ENCODE results near the gene DMXL1.

The DMXL1 gene

GRCh38 chr5:119270960-119271757 is 200.3 kb downstream of the DMXL1 start:
- no peak for ATAC-seq
- TF ChIP-seq TCF4 (CRISPR knock-in tag; IDR thresholded peaks at IDR 0.05; ENCODE audit: borderline replicate concordance) (no peak), ZFP3 (CRISPR knock-in tag; IDR thresholded peaks at IDR 0.05) (no peak), ESRRG (CRISPR knock-in tag; IDR thresholded peaks at IDR 0.05) (no peak), POU6F1 (CRISPR knock-in tag; IDR thresholded peaks at IDR 0.05; ENCODE audit: borderline replicate concordance, low read depth) (no peak), ZNF565 (CRISPR knock-in tag; conservative IDR thresholded peaks at IDR 0.05; ENCODE audit: low read depth) (no peak), RARB (CRISPR knock-in tag; IDR thresholded peaks at IDR 0.05) (no peak), PPARA (CRISPR knock-in tag; IDR thresholded peaks at IDR 0.05; ENCODE audit: borderline replicate concordance) (no peak), TOX (CRISPR knock-in tag; IDR thresholded peaks at IDR 0.05; ENCODE audit: borderline replicate concordance) (no peak), ZC3H10 (CRISPR knock-in tag; IDR thresholded peaks at IDR 0.05) (no peak), ZNF8 (CRISPR knock-in tag; IDR thresholded peaks at IDR 0.05) (no peak), CREB5 (CRISPR knock-in tag; IDR thresholded peaks at IDR 0.05; ENCODE audit: low read depth) (no peak), ZNF70 (CRISPR knock-in tag; IDR thresholded peaks at IDR 0.05) (no peak), CSDC2 (CRISPR knock-in tag; IDR thresholded peaks at IDR 0.05) (no peak), OSR1 (CRISPR knock-in tag; IDR thresholded peaks at IDR 0.05) (no peak)
- TF ChIP-seq, protein P1, sequence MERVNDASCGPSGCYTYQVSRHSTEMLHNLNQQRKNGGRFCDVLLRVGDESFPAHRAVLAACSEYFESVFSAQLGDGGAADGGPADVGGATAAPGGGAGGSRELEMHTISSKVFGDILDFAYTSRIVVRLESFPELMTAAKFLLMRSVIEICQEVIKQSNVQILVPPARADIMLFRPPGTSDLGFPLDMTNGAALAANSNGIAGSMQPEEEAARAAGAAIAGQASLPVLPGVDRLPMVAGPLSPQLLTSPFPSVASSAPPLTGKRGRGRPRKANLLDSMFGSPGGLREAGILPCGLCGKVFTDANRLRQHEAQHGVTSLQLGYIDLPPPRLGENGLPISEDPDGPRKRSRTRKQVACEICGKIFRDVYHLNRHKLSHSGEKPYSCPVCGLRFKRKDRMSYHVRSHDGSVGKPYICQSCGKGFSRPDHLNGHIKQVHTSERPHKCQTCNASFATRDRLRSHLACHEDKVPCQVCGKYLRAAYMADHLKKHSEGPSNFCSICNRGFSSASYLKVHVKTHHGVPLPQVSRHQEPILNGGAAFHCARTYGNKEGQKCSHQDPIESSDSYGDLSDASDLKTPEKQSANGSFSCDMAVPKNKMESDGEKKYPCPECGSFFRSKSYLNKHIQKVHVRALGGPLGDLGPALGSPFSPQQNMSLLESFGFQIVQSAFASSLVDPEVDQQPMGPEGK (CRISPR knock-in tag; IDR thresholded peaks at IDR 0.05; ENCODE audit: borderline replicate concordance), result no peak

DNA sequence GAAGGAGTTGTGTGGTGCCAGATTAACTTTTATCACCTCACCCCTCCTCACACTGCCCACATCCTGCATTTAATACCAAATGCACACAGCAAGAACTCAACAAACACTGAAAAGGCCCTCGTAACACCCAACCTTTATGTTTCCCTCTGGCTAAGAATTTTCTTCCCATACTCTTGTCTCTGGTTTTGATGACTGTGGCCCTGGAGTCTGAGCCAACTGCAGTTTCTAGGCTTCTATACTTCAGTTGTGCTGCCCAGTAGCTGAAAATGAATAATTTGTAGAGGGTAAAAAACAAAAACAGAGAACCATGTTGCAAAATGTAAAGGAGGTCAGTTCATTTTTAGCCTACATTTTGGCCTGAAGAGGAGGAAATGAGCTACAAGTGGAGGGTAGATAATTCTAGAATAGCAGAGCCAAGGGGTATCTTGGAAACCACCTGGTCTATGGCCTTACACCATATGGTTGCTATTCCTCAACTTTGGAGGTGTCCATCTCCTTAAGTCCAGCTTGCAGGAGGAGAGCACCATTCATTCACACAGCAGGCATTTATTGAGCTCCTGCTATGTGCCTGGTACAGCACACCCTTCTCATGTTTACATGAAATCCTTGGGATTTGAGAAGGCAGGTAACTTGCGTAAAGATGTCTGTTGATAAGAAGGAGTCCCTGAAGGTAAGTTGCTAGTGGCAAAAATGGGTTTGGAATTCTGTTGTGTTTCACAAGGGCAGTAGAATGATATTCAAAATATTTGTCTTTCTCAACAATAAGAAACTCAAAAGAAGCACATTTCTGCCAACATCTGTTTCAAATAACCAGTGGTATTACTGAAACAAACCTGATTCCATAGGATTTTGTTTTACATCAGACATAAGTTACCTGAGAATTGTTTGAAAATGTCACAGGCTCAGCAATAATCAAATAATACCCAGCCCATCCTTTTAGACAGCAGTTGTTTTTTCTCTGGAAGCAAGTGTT is 201.2 kb downstream of the DMXL1 start:
- no peak for ATAC-seq
- no peak for TF ChIP-seq TCF4 (CRISPR knock-in tag; IDR thresholded peaks at IDR 0.05; ENCODE audit: borderline replicate concordance)
- TF ChIP-seq, protein P2, sequence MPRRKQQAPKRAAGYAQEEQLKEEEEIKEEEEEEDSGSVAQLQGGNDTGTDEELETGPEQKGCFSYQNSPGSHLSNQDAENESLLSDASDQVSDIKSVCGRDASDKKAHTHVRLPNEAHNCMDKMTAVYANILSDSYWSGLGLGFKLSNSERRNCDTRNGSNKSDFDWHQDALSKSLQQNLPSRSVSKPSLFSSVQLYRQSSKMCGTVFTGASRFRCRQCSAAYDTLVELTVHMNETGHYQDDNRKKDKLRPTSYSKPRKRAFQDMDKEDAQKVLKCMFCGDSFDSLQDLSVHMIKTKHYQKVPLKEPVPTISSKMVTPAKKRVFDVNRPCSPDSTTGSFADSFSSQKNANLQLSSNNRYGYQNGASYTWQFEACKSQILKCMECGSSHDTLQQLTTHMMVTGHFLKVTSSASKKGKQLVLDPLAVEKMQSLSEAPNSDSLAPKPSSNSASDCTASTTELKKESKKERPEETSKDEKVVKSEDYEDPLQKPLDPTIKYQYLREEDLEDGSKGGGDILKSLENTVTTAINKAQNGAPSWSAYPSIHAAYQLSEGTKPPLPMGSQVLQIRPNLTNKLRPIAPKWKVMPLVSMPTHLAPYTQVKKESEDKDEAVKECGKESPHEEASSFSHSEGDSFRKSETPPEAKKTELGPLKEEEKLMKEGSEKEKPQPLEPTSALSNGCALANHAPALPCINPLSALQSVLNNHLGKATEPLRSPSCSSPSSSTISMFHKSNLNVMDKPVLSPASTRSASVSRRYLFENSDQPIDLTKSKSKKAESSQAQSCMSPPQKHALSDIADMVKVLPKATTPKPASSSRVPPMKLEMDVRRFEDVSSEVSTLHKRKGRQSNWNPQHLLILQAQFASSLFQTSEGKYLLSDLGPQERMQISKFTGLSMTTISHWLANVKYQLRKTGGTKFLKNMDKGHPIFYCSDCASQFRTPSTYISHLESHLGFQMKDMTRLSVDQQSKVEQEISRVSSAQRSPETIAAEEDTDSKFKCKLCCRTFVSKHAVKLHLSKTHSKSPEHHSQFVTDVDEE (CRISPR knock-in tag; IDR thresholded peaks at IDR 0.05), result no peak
- no peak for TF ChIP-seq ZNF70 (CRISPR knock-in tag; IDR thresholded peaks at IDR 0.05)
- TF ChIP-seq SNAI2 (CRISPR knock-in tag; IDR thresholded peaks at IDR 0.05), result no peak
- no peak for TF ChIP-seq ESRRG (CRISPR knock-in tag; IDR thresholded peaks at IDR 0.05)
- no peak for TF ChIP-seq ISL1 (CRISPR knock-in tag; IDR thresholded peaks at IDR 0.05)
- TF ChIP-seq ZNF565 (CRISPR knock-in tag; conservative IDR thresholded peaks at IDR 0.05; ENCODE audit: low read depth), result no peak
- no peak for TF ChIP-seq CREB5 (CRISPR knock-in tag; IDR thresholded peaks at IDR 0.05; ENCODE audit: low read depth)
- no peak for TF ChIP-seq ZFP3 (CRISPR knock-in tag; IDR thresholded peaks at IDR 0.05)
- TF ChIP-seq ARNTL (CRISPR knock-in tag; IDR thresholded peaks at IDR 0.05; ENCODE audit: borderline replicate concordance, low read depth), result no peak
- TF ChIP-seq TOX (CRISPR knock-in tag; IDR thresholded peaks at IDR 0.05; ENCODE audit: borderline replicate concordance), result no peak
- no peak for TF ChIP-seq CSDC2 (CRISPR knock-in tag; IDR thresholded peaks at IDR 0.05)
- no peak for TF ChIP-seq ZC3H10 (CRISPR knock-in tag; IDR thresholded peaks at IDR 0.05)
- no peak for TF ChIP-seq POU6F1 (CRISPR knock-in tag; IDR thresholded peaks at IDR 0.05; ENCODE audit: borderline replicate concordance, low read depth)
- TF ChIP-seq, protein P1 (CRISPR knock-in tag; IDR thresholded peaks at IDR 0.05; ENCODE audit: borderline replicate concordance), result no peak
- no peak for TF ChIP-seq GLIS3 (CRISPR knock-in tag; IDR thresholded peaks at IDR 0.05)
